Stimulated activated CD4-positive, alpha-beta T cell treated with anti-CD3 and anti-CD28 coated beads, Interleukin-12 subunit alpha, Interleukin-12 subunit beta, amount 100 ng/mL, for 48 hours (primary cell): Measurements from ENCODE around the gene BTBD1.

Source experiments
- DNase-seq, 3 donors: peaks; one replicate each; pipeline ENCODE4 v3.0.0-alpha.2; 2020; ENCODE audit warnings: low read depth in 2 of 3, low spot score in 1 of 3

The BTBD1 gene

GRCh38 chr15:82995938-82996337, 71.1 kb downstream of the BTBD1 start:
- no peak for DNase-seq

GRCh38 chr15:82995076-82995475, 72.0 kb downstream of the BTBD1 start:
- no peak for DNase-seq

- no peak for DNase-seq
These were observed 73.9 kb downstream of the BTBD1 start for GRCh38 chr15:82993144-82993543.

GRCh38 chr15:82992436-82992998, 74.5 kb downstream of the BTBD1 start:
- no peak for DNase-seq

- DNase-seq, result peak in 2 of 3 donors; percentile 5 to 12
These were observed 80.6 kb downstream of the BTBD1 start for GRCh38 chr15:82986442-82986780.

GRCh38 chr15:82985688-82986441, 81.2 kb downstream of the BTBD1 start, which contains the start of gene RAMAC:
TSS of gene RAMAC (plus strand) at chr15:82986210. CDS start at chr15:82989019, 2,809 bp downstream.
- DNase-seq, result peak; percentile 85 to 88 (median 87)

- no peak for DNase-seq
These were observed 86.1 kb downstream of the BTBD1 start for GRCh38 chr15:82980981-82981380.

GRCh38 chr15:82979726-82980125, 87.3 kb downstream of the BTBD1 start:
- DNase-seq, result no peak

- no peak for DNase-seq
These were observed 88.6 kb downstream of the BTBD1 start for GRCh38 chr15:82978438-82978837.

GRCh38 chr15:82977076-82977475, 90.0 kb downstream of the BTBD1 start:
- no peak for DNase-seq

- DNase-seq, result no peak
These were observed 94.1 kb downstream of the BTBD1 start for GRCh38 chr15:82972990-82973389.

- DNase-seq, result no peak
These were observed 95.7 kb downstream of the BTBD1 start for GRCh38 chr15:82971218-82971984.

- DNase-seq, result no peak
These were observed 96.4 kb downstream of the BTBD1 start for GRCh38 chr15:82970696-82971095.

GRCh38 chr15:82970078-82970686, 96.9 kb downstream of the BTBD1 start:
- no peak for DNase-seq

- DNase-seq, result no peak
These were observed 97.7 kb downstream of the BTBD1 start for GRCh38 chr15:82969353-82969752.

- no peak for DNase-seq
These were observed 99.0 kb downstream of the BTBD1 start for GRCh38 chr15:82968066-82968465.

- DNase-seq, result no peak
These were observed 100.4 kb downstream of the BTBD1 start for GRCh38 chr15:82966671-82967071.
